ENCODE measurements around the gene HUNK.
"Not testable (repeated sequence)": the region's sequence is repeated elsewhere in the genome, so short reads cannot be mapped to it uniquely, and the experiment has no call there.

HUNK gene

DNA sequence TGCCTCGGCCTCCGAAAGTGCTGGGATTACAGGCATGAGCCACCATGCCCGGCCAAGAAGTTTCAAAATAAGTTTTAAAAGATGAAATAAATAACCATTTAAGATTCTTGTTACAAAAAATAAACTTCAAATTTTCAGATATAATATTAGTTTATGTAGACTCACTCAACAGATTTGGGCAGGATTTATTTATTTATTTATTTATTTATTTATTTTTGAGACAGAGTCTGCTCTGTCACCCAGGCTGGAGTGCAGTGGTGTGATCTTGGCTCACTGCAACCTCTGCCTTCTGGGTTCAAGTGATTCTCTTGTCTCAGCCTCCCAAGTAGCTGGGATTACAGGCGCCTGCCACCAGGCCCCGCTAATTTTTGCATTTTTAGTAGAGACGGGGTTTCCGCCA, 15.2 kb upstream of the HUNK start:
- H3K4me3 Mint-ChIP-seq, ATAC-seq, H3K4me1 Mint-ChIP-seq: not testable (repeated sequence)

DNA sequence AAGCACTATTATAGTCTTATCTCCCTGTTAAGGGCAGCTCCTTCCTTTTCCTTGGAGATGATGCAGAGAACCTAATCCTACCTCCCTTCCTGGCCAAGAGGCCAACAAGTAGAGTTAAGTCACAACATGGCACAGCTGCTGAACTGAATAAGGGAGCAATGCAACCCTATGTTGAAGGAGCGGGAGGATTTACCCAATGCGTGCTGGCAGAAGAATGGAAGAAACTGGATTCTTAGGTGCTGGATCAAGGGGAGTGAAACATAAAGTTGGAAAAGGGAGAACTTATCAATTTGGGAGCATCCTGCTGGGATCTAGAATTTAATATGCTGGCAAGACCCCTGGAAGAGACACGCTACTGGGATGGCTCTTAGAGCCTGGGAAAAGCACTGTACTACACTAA, 12.0 kb upstream of the HUNK start:
- no peak overlapping the region for H3K4me3 Mint-ChIP-seq
- H3K27me3 Mint-ChIP-seq: peaks cover 10% of the 10 kb centered on the region
- no peak for DNase-seq
- no peaks in the 10 kb centered on the region for H3K4me1 Mint-ChIP-seq
- H3K27ac Mint-ChIP-seq: peak overlapping the region in 1 of 2 donors; percentile 20
- no peaks in the 10 kb centered on the region for H3K9me3 Mint-ChIP-seq
- no peak for ATAC-seq

More for the DNA sequence above, 15.2 kb upstream of the HUNK start:
- DNase-seq, H3K27ac Mint-ChIP-seq, H3K9me3 Mint-ChIP-seq: not testable (repeated sequence)
- H3K27me3 Mint-ChIP-seq: peaks cover 10% of the 10 kb centered on the region

DNA sequence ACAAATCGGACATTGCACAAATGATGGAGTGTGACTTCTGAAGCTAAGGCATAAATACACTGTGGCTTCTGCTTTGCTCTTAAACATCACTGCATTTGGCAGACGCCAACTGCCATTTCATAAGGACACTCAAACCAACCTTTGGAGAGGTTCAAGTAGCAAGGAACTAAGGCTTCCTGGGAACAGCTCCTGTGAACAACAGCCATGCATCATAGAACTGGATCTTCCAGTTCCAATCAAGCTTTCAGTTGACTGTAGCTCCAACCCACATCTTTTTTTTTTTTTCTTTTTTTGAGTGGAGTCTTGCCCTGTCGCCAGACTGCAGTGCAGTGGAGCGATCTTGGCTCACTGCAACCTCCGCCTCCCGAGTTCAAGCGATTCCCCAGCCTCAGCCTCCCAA, 10.7 kb upstream of the HUNK start:
- no peaks in the 10 kb centered on the region for H3K9me3 Mint-ChIP-seq
- no peak overlapping the region for H3K27ac Mint-ChIP-seq
- peaks cover 10% of the 10 kb centered on the region for H3K27me3 Mint-ChIP-seq
- ATAC-seq: no peak
- no peak overlapping the region for H3K4me3 Mint-ChIP-seq
- no peak for DNase-seq
- H3K4me1 Mint-ChIP-seq: no peaks in the 10 kb centered on the region

DNA sequence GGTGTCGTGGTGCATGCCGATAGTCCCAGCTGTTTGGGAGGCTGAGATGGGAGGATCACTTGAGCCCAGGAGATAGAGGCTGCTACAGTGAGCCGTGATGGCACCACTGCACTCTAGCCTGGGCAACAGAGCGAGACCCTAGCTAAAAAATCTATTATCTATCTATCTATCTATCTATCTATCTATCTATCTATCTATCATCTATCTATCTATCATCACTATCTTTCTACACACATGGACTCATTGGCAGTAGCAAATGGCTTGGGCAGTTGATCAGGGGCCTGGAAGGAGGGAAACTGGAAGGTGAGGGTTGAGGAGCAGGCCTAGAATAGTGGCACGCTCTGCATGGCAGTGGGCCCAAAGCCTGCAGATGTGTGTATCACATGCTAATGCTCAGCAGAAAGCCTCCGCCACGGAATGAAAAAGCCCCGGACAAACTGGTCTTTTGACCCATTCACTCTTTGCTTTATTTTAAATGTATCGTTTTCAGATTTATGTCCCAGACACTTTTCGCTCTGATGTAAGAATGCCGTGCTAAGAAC, 7.3 kb upstream of the HUNK start:
- DNase-seq (no peak), ATAC-seq (no peak)
- H3K4me3 Mint-ChIP-seq: no peak overlapping the region
- no peak overlapping the region for H3K27ac Mint-ChIP-seq
- H3K9me3 Mint-ChIP-seq: no peaks in the 10 kb centered on the region
- peaks cover 20% of the 10 kb centered on the region for H3K27me3 Mint-ChIP-seq
- H3K4me1 Mint-ChIP-seq: no peaks in the 10 kb centered on the region

DNA sequence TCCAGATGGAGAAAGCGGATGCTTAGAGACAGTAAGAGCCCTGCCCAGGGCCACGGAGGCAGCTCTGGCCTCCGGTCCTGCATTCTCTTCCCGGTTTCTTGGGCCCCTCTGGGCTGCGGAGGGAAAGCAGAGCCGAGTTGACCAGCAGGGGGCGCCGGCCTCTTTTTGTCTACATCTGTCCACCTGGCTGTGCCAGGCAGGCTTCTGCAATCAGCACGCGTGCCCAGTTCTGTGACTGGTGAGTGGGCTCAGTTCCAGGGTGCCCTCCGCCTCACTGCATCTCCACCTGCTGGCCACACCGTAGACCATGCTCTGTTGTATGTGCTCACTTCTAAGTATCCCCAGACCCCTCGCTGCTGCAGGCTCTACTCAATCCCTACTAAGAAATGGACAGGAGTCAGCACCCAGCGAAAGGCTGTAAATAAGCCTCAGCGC, 6.7 kb upstream of the HUNK start:
- Mint-ChIP-seq H3K4me3 (no peak overlapping the region), H3K9me3 (no peaks in the 10 kb centered on the region), H3K4me1 (no peaks in the 10 kb centered on the region), H3K27me3 (peaks cover 18% of the 10 kb centered on the region), H3K27ac (no peak overlapping the region)
- peak; percentile 88 for ATAC-seq
- peak; percentile 69 to 71 for DNase-seq

DNA sequence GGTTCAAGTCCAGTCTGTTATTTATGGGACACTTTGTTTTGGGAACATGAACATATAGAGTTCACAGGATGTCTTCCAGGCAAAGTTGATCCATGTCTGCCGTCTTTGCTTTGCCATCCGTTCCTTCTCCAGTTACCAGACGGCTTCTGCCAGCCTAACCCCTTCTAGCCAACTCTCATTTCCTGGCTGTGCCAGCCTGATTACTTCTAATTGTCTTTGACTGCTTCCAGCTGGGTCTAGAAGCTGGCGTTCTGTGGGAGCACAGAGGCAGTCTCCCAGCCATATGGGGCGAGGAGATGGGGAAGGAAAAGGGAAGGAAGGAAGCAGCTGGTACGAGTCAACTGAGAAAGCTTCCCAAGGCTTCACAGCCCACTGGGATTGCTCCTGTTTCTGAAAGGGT, 3.1 kb upstream of the HUNK start:
- Mint-ChIP-seq H3K4me3 (no peak overlapping the region), H3K4me1 (peaks cover 13% of the 10 kb centered on the region)

DNA sequence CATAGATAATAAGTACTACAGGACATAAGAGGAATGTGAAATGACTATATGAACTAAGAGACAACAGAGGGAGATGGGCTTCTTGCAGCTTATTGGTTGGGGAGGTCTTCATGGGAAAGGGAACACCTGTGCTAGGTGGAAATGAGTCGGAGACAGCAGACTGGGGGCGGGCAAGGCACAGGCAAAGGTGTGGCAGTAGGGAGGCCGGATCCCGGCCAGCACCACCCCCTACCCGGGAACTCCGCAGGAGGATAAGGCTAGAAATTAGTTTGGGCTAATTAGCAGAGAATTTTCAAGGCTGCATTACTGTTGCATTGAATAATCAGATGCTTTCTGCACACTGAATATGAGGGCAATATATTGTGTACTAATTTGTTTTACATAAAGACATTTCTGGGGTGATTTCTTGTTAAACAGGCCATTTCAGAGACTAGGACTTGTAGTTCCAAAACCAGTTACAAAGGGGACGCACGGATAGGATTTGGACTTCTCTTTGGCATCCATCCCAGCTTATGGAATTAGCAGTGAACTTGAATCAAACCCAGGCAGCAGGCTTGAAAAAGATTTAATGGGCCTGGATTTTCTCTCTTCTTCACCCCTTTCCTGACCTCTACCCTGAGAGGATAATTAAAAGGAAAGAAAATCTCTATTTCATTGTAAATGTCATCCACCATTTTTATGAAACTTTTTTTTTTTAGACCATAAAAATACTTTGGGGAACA, 2.2 kb upstream of the HUNK start:
- Mint-ChIP-seq H3K4me3 (no peak overlapping the region), H3K27me3 (peaks cover 52% of the 10 kb centered on the region), H3K27ac (no peak overlapping the region), H3K4me1 (peaks cover 13% of the 10 kb centered on the region), H3K9me3 (no peaks in the 10 kb centered on the region)
- no peak for ATAC-seq
- DNase-seq: no peak

More for the DNA sequence above, 3.1 kb upstream of the HUNK start:
- DNase-seq: no peak
- no peak overlapping the region for H3K27ac Mint-ChIP-seq
- H3K9me3 Mint-ChIP-seq: no peaks in the 10 kb centered on the region
- no peak for ATAC-seq
- H3K27me3 Mint-ChIP-seq: peaks cover 43% of the 10 kb centered on the region

DNA sequence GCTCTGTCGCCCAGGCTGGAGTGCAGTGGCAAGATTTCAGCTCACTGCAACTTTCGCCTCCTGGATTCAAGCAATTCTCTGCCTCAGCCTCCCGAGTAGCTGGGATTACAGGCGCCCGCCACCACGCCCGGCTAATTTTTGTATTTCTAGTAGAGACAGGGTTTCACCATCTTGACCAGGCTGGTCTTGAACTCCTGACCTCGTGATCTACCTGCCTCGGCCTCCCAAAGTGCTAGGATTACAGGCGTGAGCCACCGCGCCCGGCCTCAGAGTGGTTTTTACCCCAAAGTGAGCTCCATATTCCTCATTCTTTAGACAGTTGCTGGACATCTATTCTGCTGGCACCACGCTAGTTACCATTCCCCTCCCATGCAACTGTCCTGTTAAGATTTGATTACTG, 1.4 kb upstream of the HUNK start:
- DNase-seq, ATAC-seq, H3K4me3 Mint-ChIP-seq, H3K27ac Mint-ChIP-seq, H3K9me3 Mint-ChIP-seq: not testable (repeated sequence)
- Mint-ChIP-seq H3K27me3 (peaks cover 59% of the 10 kb centered on the region), H3K4me1 (peaks cover 13% of the 10 kb centered on the region)

DNA sequence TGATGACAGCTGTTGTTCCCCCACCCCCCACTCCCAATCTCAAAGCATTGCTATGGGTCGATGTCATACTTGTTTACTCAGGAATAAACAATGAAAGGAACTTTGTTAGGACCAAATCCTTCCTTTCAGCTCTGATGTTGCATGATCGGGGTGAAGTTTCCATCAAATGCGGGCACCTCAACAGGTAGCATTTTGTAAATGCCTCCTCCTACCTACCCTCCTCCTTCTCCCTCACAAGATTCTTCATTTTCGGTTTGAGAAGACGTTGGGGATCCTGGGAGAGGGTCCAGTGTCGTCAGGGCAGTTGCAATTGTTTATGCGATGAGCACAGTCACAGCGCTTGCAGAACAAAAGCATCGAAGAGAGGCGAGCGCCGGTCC, 758 bp upstream of the HUNK start:
- Mint-ChIP-seq H3K9me3 (no peaks in the 10 kb centered on the region), H3K4me3 (peak overlapping the region; percentile 81 to 82), H3K27ac (no peak overlapping the region), H3K4me1 (peaks cover 13% of the 10 kb centered on the region), H3K27me3 (peaks cover 65% of the 10 kb centered on the region)
- ATAC-seq (no peak), DNase-seq (no peak)

DNA sequence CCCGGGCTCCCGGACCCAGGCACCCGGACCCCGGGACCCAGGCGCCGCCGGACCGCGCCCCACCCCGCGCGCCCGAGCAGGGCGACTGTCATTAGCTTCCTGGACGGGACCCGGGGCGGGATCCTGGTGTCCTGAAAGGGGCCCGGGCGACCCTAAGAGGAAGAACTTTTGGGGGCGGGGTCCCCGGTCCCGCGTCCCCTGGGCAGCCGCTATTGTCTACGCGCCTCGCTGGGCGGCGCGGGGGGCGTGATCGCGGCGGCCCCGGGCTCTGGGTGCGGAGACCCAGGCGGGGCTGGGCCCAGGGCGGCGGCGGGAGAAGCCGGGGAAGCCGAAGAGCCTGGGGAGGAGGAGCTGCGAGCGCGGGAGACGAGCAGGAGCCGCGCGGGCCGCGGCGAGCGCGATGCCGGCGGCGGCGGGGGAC, 465 bp downstream of the HUNK start:
- H3K4me3 Mint-ChIP-seq: peak overlapping the region; percentile 71 to 81
- H3K27ac Mint-ChIP-seq: no peak overlapping the region
- ATAC-seq (peak; percentile 53), DNase-seq (no peak)
- H3K27me3 Mint-ChIP-seq: peaks cover 75% of the 10 kb centered on the region
- H3K9me3 Mint-ChIP-seq: no peaks in the 10 kb centered on the region
- peaks cover 13% of the 10 kb centered on the region for H3K4me1 Mint-ChIP-seq

DNA sequence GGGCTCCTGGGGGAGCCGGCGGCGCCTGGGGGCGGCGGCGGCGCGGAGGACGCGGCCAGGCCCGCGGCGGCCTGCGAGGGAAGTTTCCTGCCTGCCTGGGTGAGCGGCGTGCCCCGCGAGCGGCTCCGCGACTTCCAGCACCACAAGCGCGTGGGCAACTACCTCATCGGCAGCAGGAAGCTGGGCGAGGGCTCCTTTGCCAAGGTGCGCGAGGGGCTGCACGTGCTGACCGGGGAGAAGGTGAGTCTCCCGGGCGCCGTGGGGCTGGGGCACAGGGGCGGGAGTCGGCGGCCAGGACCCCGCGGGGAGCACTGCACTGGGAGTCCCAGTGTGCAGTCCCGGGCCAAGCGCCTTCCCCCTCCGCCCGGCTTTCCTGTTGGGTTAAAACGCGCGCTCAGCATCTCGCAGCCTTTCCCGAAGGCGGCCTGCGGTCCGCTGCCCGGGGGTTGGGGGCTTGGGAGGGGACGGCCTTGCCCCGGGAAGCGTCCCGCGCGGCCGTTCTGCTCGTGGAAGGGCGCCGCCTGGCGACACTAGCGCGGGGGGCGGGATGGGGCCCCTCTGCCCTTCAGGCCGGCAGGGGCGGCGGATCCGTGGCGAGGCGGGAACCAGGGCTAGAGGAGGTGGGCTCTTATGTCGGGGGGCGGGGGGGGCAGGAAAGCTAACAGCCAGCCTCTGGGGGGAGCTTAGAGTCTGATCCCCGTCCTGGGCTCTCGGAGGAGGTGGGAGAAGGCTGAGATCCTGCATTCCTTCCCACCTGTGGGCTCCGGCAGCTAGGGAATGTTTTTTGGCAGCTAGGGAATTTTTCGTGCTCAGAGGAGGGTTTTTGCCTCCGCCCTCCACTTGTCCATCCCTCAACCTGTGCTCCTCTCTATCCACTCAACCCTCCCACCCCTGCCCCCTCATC, 1.1 kb downstream of the HUNK start:
- peaks cover 13% of the 10 kb centered on the region for H3K4me1 Mint-ChIP-seq
- peak; percentile 72 for ATAC-seq
- peak overlapping the region; percentile 71 to 81 for H3K4me3 Mint-ChIP-seq
- peak; percentile 55 to 58 for DNase-seq
- H3K9me3 Mint-ChIP-seq: no peaks in the 10 kb centered on the region
- peaks cover 75% of the 10 kb centered on the region for H3K27me3 Mint-ChIP-seq
- H3K27ac Mint-ChIP-seq: no peak overlapping the region

DNA sequence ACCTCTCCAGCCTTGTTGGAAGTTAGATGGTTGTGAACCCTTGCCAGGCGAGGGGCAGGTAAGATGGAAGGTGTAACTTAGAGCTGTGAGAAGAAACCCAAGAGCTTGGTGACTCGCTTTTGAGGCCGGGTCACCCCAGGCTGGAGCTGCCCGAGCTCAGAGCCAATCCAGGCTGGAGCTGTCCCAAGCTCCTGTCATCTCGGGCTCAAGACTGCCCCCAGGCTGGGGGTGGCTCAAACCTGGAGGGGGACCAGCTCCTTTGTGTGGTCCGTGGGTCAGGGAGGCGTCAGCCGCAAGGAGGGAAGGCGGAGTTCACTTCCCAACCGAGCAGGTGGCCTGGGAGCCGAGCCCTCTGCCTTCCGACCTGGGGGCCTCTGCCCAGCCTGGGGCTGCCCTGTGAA, 2.0 kb downstream of the HUNK start:
- Mint-ChIP-seq H3K4me3 (peak overlapping the region in 1 of 2 donors; percentile 64), H3K4me1 (peaks cover 13% of the 10 kb centered on the region), H3K27me3 (peaks cover 78% of the 10 kb centered on the region), H3K9me3 (no peaks in the 10 kb centered on the region), H3K27ac (no peak overlapping the region)
- no peak for ATAC-seq
- DNase-seq: no peak

DNA sequence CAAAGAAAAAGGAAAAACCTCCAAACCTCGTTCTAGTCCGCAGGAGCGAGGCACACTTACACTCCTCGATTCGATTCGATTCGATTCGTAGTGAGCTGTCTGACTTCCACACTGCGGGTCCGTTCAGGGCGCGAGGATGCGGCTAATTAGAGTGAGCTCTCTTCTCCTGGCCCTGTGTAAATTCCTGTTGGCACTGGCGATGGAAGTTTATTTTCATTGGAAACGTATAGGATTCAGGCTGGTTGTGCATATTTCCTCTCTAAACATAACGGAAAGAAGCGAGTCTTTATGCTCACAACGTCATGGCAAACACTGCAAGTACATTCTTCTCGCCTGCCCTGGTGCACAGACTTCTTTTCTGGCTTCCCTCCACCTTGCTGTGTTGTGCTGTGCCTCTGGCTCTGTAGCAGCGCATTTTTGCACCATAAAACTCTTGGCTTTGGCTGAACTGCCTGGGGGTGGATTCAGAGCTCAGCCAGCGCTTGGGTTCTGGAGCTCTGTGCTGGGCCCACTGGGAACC, 2.7 kb downstream of the HUNK start:
- Mint-ChIP-seq H3K4me1 (peaks cover 13% of the 10 kb centered on the region), H3K4me3 (no peak overlapping the region), H3K27ac (no peak overlapping the region), H3K9me3 (no peaks in the 10 kb centered on the region), H3K27me3 (peaks cover 78% of the 10 kb centered on the region)
- DNase-seq (no peak), ATAC-seq (no peak)

DNA sequence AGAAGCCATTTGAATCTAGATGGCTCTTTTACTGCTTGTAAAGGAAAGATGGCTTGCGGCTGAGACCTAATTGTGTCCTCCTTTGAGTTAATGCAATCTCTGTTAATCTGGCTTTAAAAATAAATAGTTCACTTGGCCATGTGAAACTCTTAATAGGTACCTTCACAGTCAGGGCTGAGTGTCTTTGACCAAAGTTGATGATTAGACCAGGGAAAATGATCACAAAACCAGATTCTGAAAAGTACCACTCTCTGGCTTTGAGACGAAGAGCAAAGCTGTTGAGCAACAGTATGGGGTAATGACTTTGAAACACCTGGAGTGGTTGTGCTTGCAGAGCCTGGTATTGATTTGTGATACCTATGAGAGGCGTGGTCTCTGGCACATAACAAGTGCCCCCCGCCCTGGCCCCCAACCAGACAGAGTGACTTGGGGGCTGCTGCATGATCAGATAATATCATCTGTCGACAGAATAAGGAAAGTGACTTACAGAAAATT, 4.7 kb downstream of the HUNK start:
- Mint-ChIP-seq H3K27ac (no peak overlapping the region), H3K9me3 (no peaks in the 10 kb centered on the region), H3K4me1 (peaks cover 7% of the 10 kb centered on the region), H3K4me3 (no peak overlapping the region), H3K27me3 (peaks cover 75% of the 10 kb centered on the region)
- no peak for DNase-seq
- no peak for ATAC-seq

DNA sequence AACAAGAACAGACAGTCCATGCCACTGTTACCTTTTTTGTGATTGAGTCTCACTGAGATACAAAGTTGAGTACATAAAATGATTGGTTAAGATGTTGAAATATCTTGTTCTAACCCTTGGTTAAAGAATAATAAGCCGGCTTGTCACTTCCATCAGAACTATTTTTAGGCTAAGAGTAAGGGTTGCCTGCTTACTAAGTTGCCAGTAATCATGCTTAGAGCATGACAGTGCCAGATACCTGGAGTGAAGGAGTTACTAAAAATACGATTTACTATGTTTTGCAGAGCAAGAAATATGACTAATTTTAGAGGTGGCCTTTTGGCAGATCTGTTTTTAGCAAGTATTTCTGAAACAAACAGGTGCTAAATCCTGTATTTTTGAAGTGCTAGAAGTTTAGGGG, 6.0 kb downstream of the HUNK start:
- H3K27me3 Mint-ChIP-seq: peaks cover 67% of the 10 kb centered on the region
- ATAC-seq (no peak), DNase-seq (no peak)
- no peaks in the 10 kb centered on the region for H3K9me3 Mint-ChIP-seq
- H3K27ac Mint-ChIP-seq: no peak overlapping the region
- H3K4me1 Mint-ChIP-seq: peaks cover 2% of the 10 kb centered on the region
- no peak overlapping the region for H3K4me3 Mint-ChIP-seq
